Mammary epithelial cell (primary cell): ENCODE results near the gene REPIN1.

Experiments used
- CTCF ChIP-seq, 2 donors: IDR thresholded peaks in 1 of 2; conservative IDR thresholded peaks in 1 of 2; 2 replicates each; pipeline ENCODE4 v1.5.1; 2011 to 2012; ENCODE audit warnings: inconsistent platforms in 2 of 2, low read length in 2 of 2, mild to moderate bottlenecking in 2 of 2, control low read depth in 1 of 2, low read depth in 1 of 2; ENCODE audit not compliant: insufficient read depth in 1 of 2; ENCODE audit errors: extremely low read depth in 1 of 2
- EZH2 ChIP-seq: IDR thresholded peaks from 2 replicates; pipeline ENCODE4 v1.6.1; 2012; ENCODE audit warnings: low read length, inconsistent platforms, borderline replicate concordance

- no peak for TF ChIP-seq CTCF (conservative IDR thresholded peaks at IDR 0.05 in 1 of 2, IDR thresholded peaks at IDR 0.05 in 1 of 2; ENCODE audit: extremely low read depth in 1 of 2, insufficient read depth in 1 of 2, low read depth in 1 of 2, low read length in 2 of 2)
- TF ChIP-seq EZH2 = no peak
Measured at GRCh38 chr7:150410131-150410530, 41.5 kb downstream of the REPIN1 start.
